GM10248 (cell line): ENCODE data around the gene TRIM34.
A peak's percentile ranks its signal among the peaks of the same experiment; 100 is the strongest.
"Not testable (repeated sequence)": the region's sequence is repeated elsewhere in the genome, so short reads cannot be mapped to it uniquely, and the experiment has no call there.

Experiments
- CTCF ChIA-PET: fragments of 300-600 bp; sonication (Branson Sonifier 250); formaldehyde crosslinking; extraction: SDS; loops from one replicate; lab custom pipeline; 2021; ENCODE audit warnings: antibody characterized with exemption; lab: Yijun Ruan, JAX
- POLR2A ChIA-PET: fragments of 350-650 bp; sonication (Branson Sonifier 250); formaldehyde crosslinking; extraction: SDS; loops from one replicate; lab custom pipeline; 2020; ENCODE audit warnings: antibody characterized with exemption; lab: Yijun Ruan, JAX
- DNase-seq: peaks from one replicate; pipeline ENCODE4 v3.0.0; 2012; ENCODE audit errors: extremely low spot score
- TF ChIP-seq, protein P1 (sequence below): IDR thresholded peaks from 2 replicates; pipeline ENCODE4 v1.5.1; 2012; ENCODE audit warnings: mild to moderate bottlenecking, low read depth; ENCODE audit errors: extremely low read depth, missing control alignments, control extremely low read depth

TRIM34 gene, protein sequence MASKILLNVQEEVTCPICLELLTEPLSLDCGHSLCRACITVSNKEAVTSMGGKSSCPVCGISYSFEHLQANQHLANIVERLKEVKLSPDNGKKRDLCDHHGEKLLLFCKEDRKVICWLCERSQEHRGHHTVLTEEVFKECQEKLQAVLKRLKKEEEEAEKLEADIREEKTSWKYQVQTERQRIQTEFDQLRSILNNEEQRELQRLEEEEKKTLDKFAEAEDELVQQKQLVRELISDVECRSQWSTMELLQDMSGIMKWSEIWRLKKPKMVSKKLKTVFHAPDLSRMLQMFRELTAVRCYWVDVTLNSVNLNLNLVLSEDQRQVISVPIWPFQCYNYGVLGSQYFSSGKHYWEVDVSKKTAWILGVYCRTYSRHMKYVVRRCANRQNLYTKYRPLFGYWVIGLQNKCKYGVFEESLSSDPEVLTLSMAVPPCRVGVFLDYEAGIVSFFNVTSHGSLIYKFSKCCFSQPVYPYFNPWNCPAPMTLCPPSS

DNA sequence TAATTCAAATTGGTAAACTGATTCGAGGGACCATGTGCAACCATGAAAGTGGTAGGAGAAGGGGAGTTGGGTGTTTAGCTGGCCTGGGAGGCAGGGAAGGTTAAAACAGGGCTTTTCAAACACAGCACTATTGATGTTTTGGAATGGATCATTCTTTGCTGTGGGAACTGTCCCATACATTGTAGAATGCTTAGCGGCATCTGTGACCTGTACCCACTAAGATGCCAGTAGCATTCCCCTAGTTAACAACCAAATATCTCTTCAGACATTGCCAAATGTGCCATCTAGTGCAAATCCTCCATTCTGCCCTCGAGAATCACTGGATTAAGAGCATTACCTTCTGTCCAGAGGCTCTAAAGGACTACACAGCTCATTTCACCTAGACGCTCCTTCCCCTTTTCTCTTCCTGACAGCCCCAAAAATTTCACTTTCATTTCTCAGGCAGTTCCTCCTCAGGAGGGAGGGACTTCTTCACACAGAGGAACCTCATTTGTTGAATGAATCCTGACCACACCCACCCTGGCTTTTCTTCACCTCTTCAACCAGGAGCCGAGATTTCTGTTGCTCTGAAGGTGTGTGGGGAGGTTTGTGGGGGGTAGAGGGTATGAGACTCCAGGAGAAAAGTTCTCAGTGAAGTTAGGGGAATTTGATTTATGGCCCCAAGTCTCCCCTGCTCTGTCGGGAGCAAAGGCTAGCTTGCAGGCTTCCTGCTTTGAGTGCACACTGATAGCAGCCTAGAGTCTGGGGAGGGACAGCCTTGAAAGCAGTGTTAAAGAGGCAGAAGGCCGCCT is at the start of gene TRIM34:
TRIM34 (plus strand) TSS at position 513 of the 791 bp plus-strand sequence. CDS start 7,331 bp downstream, outside the sequence.
- ChIA-PET CTCF (interaction anchor here (0.7 to 2.1 kb wide), 6 partner anchors 10 to 184 kb away, joined by 3 to 13 read pairs (median 3); partner anchors contain the start of gene OR52N2), POLR2A (interaction anchor here (0.6 kb wide), 1 partner anchor 9 kb away, joined by 3 read pairs; no protein-coding TSS in a partner anchor)
- TF ChIP-seq, protein P1, sequence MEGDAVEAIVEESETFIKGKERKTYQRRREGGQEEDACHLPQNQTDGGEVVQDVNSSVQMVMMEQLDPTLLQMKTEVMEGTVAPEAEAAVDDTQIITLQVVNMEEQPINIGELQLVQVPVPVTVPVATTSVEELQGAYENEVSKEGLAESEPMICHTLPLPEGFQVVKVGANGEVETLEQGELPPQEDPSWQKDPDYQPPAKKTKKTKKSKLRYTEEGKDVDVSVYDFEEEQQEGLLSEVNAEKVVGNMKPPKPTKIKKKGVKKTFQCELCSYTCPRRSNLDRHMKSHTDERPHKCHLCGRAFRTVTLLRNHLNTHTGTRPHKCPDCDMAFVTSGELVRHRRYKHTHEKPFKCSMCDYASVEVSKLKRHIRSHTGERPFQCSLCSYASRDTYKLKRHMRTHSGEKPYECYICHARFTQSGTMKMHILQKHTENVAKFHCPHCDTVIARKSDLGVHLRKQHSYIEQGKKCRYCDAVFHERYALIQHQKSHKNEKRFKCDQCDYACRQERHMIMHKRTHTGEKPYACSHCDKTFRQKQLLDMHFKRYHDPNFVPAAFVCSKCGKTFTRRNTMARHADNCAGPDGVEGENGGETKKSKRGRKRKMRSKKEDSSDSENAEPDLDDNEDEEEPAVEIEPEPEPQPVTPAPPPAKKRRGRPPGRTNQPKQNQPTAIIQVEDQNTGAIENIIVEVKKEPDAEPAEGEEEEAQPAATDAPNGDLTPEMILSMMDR = no peak
- peak; percentile 88 for DNase-seq

- CTCF ChIA-PET = no interaction called here
- TF ChIP-seq, protein P1 = no peak
- POLR2A ChIA-PET = no interaction called here
- no peak for DNase-seq
These were observed 49.6 kb upstream of the TRIM34 start for GRCh38 chr11:5575152-5575551.

DNA sequence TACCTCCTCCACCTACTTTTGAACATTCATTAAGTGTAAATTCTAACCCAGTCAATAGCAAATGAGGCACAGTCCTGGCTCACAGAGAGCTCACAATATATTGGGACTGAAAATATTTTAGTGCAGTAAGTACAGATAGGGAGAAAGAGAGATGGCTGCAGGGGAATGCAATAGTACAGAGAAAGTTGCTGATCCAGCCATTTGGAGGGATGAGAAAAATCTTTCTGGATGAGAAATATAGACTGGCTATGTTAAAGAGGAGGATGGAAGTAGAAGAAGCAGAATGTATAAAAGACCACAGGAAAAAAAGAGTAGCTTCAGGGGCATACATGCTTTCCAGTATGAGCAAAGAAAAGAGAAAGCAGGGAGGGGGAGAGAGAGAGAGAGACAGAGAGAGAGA is 47.7 kb upstream of the TRIM34 start:
- ChIA-PET CTCF (no interaction called here), POLR2A (no interaction called here)
- no peak for DNase-seq
- TF ChIP-seq, protein P1 = no peak

- TF ChIP-seq, protein P1 = no peak
- ChIA-PET CTCF (interaction anchor here (1.6 kb wide), 1 partner anchor 12 kb away, joined by 3 read pairs; no protein-coding TSS in a partner anchor), POLR2A (no interaction called here)
- no peak for DNase-seq
These were observed 44.2 kb upstream of the TRIM34 start, which contains the start of gene OR52B6 for GRCh38 chr11:5580577-5580976. TSS of gene OR52B6 (plus strand) at chr11:5580877. CDS start at chr11:5580877, 0 bp downstream.

DNA sequence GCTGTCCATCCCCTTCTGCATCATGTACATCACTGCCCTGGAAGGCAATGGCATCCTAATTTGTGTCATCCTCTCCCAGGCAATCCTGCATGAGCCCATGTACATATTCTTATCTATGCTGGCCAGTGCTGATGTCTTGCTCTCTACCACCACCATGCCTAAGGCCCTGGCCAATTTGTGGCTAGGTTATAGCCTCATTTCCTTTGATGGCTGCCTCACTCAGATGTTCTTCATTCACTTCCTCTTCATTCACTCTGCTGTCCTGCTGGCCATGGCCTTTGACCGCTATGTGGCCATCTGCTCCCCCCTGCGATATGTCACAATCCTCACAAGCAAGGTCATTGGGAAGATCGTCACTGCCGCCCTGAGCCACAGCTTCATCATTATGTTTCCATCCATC is 43.8 kb upstream of the TRIM34 start:
- TF ChIP-seq, protein P1 = no peak
- ChIA-PET POLR2A (no interaction called here), CTCF (no interaction called here)
- no peak for DNase-seq

- DNase-seq, POLR2A ChIA-PET, CTCF ChIA-PET: not testable (repeated sequence)
These were observed 40.3 kb upstream of the TRIM34 start for GRCh38 chr11:5584458-5584857.

DNA sequence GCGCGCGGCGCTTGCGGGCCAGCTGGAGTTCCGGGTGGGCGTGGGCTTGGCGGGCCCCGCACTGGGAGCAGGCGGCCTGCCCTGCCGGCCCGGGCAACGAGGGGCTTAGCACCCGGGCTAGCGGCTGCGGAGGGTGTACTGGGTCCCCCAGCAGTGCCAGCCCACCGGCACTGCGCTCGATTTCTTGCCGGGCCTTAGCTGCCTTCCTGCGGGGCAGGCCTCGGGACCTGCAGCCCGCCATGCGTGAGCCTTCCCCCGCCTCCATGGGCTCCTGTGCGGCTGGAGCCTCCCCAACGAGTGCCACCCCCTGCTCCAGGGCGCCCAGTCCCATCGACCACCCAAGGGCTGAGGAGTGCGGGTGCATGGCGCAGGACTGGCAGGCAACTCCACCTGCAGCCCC is 34.9 kb upstream of the TRIM34 start:
- CTCF ChIA-PET = interaction anchor here (0.8 kb wide), 1 partner anchor 14 kb away, joined by 3 read pairs; no protein-coding TSS in a partner anchor
- DNase-seq, POLR2A ChIA-PET: not testable (repeated sequence)
